Measurements from ENCODE around the gene CMTM1. TPM values are rescaled to one million over a fixed set of nuclear protein-coding genes. Genes with fewer than 3 reads are reported as not detected.
A peak's percentile ranks its signal among the peaks of the same experiment; 100 is the strongest.

CMTM1 gene
- total RNA-seq, 1 donor from 2014 or later = 8.4 TPM

GRCh38 chr16:66617728-66618127 lies 51.5 kb downstream of the CMTM1 start:
- DNase-seq (ENCODE audit: extremely low spot score, unreplicated experiment) = no peak
- Mint-ChIP-seq H3K27ac (peak overlapping the region; percentile 34), H3K9me3 (no peaks in the 10 kb centered on the region), H3K27me3 (no peaks in the 10 kb centered on the region), H3K36me3 (peaks cover 6% of the 10 kb centered on the region), H3K4me3 (no peak overlapping the region), H3K4me1 (ENCODE audit: unreplicated experiment) (peaks cover 39% of the 10 kb centered on the region)
- no peak for TF ChIP-seq CTCF (conservative IDR thresholded peaks at IDR 0.05)

- Mint-ChIP-seq H3K36me3 (peaks cover 10% of the 10 kb centered on the region), H3K4me1 (ENCODE audit: unreplicated experiment) (peaks cover 50% of the 10 kb centered on the region), H3K27ac (no peak overlapping the region), H3K4me3 (no peak overlapping the region), H3K9me3 (no peaks in the 10 kb centered on the region), H3K27me3 (no peaks in the 10 kb centered on the region)
- TF ChIP-seq CTCF (conservative IDR thresholded peaks at IDR 0.05) = no peak
- no peak for DNase-seq (ENCODE audit: extremely low spot score, unreplicated experiment)
Measured at GRCh38 chr16:66618588-66619375, 52.5 kb downstream of the CMTM1 start.

- Mint-ChIP-seq H3K4me3 (peak overlapping the region; percentile 16), H3K9me3 (no peaks in the 10 kb centered on the region), H3K27me3 (no peaks in the 10 kb centered on the region), H3K4me1 (ENCODE audit: unreplicated experiment) (peaks cover 53% of the 10 kb centered on the region), H3K36me3 (peaks cover 10% of the 10 kb centered on the region), H3K27ac (peak overlapping the region; percentile 55)
- no peak for TF ChIP-seq CTCF (conservative IDR thresholded peaks at IDR 0.05)
- DNase-seq (ENCODE audit: extremely low spot score, unreplicated experiment) = no peak
Measured at GRCh38 chr16:66619534-66620428, 53.5 kb downstream of the CMTM1 start.

- Mint-ChIP-seq H3K27ac (no peak overlapping the region), H3K36me3 (peaks cover 10% of the 10 kb centered on the region), H3K4me1 (ENCODE audit: unreplicated experiment) (peaks cover 53% of the 10 kb centered on the region), H3K27me3 (no peaks in the 10 kb centered on the region), H3K9me3 (no peaks in the 10 kb centered on the region), H3K4me3 (no peak overlapping the region)
- DNase-seq (ENCODE audit: extremely low spot score, unreplicated experiment) = no peak
- TF ChIP-seq CTCF (conservative IDR thresholded peaks at IDR 0.05) = no peak
Measured at GRCh38 chr16:66620429-66620795, 54.2 kb downstream of the CMTM1 start.

GRCh38 chr16:66621973-66622372 lies 55.7 kb downstream of the CMTM1 start:
- Mint-ChIP-seq H3K36me3 (peaks cover 10% of the 10 kb centered on the region), H3K4me3 (no peak overlapping the region), H3K9me3 (no peaks in the 10 kb centered on the region), H3K27ac (no peak overlapping the region), H3K4me1 (ENCODE audit: unreplicated experiment) (peaks cover 49% of the 10 kb centered on the region), H3K27me3 (no peaks in the 10 kb centered on the region)
- no peak for TF ChIP-seq CTCF (conservative IDR thresholded peaks at IDR 0.05)
- DNase-seq (ENCODE audit: extremely low spot score, unreplicated experiment) = no peak
